ENCODE measurements around the gene MEGF11.

DNA sequence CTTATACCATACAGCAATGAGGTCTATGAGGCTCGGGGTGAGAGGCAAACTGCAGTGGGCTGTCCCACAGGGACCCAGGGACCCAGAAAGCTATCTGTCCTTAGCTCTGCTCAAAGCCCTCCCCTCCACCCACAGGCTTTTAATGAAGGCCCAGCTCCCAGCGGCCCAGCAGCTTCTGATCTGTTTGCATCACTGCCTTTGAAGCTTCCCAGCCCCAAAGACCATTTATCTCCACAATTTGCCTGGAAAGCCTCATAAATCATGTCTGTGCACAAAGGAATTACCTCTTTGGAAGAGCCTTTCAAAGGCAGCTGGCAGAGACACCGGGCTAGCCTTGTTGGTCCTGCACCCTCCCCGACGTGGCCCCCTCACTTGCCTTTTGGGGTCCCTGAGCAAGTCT is 260.3 kb downstream of the MEGF11 start:
- TF ChIP-seq ZNF501 (tag by site-specific recombination; IDR thresholded peaks at IDR 0.05) = no peak
- TF ChIP-seq, protein P1, sequence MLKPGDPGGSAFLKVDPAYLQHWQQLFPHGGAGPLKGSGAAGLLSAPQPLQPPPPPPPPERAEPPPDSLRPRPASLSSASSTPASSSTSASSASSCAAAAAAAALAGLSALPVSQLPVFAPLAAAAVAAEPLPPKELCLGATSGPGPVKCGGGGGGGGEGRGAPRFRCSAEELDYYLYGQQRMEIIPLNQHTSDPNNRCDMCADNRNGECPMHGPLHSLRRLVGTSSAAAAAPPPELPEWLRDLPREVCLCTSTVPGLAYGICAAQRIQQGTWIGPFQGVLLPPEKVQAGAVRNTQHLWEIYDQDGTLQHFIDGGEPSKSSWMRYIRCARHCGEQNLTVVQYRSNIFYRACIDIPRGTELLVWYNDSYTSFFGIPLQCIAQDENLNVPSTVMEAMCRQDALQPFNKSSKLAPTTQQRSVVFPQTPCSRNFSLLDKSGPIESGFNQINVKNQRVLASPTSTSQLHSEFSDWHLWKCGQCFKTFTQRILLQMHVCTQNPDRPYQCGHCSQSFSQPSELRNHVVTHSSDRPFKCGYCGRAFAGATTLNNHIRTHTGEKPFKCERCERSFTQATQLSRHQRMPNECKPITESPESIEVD (tag by site-specific recombination; IDR thresholded peaks at IDR 0.05) = no peak
- TF ChIP-seq ZNF19 (tag by site-specific recombination; IDR thresholded peaks at IDR 0.05; ENCODE audit: low read depth) = no peak
- no peak for TF ChIP-seq CTCF (tag by site-specific recombination; IDR thresholded peaks at IDR 0.05)
- no peak for TF ChIP-seq ZNF324 (tag by site-specific recombination; IDR thresholded peaks at IDR 0.05)
- TF ChIP-seq KLF10 (tag by site-specific recombination; IDR thresholded peaks at IDR 0.05) = no peak
- no peak for TF ChIP-seq ZNF292 (tag by site-specific recombination; IDR thresholded peaks at IDR 0.05; ENCODE audit: borderline replicate concordance, low read depth)
- TF ChIP-seq, protein P2, sequence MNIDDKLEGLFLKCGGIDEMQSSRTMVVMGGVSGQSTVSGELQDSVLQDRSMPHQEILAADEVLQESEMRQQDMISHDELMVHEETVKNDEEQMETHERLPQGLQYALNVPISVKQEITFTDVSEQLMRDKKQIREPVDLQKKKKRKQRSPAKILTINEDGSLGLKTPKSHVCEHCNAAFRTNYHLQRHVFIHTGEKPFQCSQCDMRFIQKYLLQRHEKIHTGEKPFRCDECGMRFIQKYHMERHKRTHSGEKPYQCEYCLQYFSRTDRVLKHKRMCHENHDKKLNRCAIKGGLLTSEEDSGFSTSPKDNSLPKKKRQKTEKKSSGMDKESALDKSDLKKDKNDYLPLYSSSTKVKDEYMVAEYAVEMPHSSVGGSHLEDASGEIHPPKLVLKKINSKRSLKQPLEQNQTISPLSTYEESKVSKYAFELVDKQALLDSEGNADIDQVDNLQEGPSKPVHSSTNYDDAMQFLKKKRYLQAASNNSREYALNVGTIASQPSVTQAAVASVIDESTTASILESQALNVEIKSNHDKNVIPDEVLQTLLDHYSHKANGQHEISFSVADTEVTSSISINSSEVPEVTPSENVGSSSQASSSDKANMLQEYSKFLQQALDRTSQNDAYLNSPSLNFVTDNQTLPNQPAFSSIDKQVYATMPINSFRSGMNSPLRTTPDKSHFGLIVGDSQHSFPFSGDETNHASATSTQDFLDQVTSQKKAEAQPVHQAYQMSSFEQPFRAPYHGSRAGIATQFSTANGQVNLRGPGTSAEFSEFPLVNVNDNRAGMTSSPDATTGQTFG (tag by site-specific recombination; IDR thresholded peaks at IDR 0.05; ENCODE audit: borderline replicate concordance) = no peak
- TF ChIP-seq ZNF248 (tag by site-specific recombination; IDR thresholded peaks at IDR 0.05) = no peak
- TF ChIP-seq ZFP3 (tag by site-specific recombination; IDR thresholded peaks at IDR 0.05; ENCODE audit: low read depth) = no peak
- no peak for TF ChIP-seq ZBTB48 (tag by site-specific recombination; IDR thresholded peaks at IDR 0.05)
- TF ChIP-seq ZNF146 (tag by site-specific recombination; IDR thresholded peaks at IDR 0.05) = no peak
